NB4 (cell line): Measurements from ENCODE around the gene PDZK1IP1.

ENCODE experiments used
- MYC ChIP-seq: IDR thresholded peaks from 2 replicates; pipeline ENCODE4 v1.6.1; 2011; ENCODE audit warnings: low read depth, low read length
- POLR2A ChIP-seq: IDR thresholded peaks from 2 replicates; pipeline ENCODE4 v1.6.1; 2011; ENCODE audit warnings: mild to moderate bottlenecking; ENCODE audit not compliant: insufficient read length; ENCODE audit errors: extremely low read depth
- TF ChIP-seq, protein P1 (sequence below): IDR thresholded peaks from one replicate; pipeline ENCODE4 v1.5.1; 2012; ENCODE audit warnings: low read depth, low read length
- TF ChIP-seq, protein P2 (sequence below): IDR thresholded peaks from 2 replicates; pipeline ENCODE4 v1.6.1; 2011; ENCODE audit warnings: low read depth, low read length

DNA sequence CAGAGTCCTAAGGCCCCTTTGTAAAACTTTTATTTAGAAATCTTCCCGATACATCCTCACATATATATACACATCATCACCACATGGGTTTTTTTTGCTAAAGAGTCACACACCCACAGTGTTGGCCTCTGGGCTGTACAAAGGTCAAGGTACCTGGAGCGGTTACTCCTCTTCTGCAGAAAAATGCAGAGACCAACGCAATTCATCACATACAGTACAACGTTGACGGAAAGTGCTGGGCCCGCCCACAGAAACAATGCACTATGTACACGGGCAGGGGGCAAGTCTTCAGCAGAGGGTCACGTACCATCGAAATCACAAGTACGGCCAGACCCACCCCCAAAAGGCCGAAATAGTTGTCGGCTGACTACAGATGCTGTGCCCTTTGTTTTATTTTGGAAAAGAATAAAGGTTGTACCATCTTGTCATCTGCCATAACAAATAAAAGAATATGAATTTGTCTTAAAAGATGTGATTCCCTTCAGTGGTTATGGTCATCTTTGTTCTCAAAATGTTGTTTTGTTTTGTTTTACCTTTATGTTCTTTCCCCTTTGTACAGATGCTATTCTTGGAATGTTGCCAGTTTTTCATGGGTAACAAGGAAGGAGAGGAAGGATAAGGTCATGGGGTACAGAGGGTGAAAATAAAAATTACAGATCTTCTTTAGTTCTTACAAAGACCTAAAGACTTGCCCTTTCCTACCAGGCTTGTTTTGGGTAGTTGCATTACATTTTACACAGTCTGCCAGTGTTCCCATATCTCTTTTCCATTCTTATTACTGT is 26.6 kb upstream of the PDZK1IP1 start:
- TF ChIP-seq POLR2A (no peak), MYC (no peak)
- TF ChIP-seq, protein P1, sequence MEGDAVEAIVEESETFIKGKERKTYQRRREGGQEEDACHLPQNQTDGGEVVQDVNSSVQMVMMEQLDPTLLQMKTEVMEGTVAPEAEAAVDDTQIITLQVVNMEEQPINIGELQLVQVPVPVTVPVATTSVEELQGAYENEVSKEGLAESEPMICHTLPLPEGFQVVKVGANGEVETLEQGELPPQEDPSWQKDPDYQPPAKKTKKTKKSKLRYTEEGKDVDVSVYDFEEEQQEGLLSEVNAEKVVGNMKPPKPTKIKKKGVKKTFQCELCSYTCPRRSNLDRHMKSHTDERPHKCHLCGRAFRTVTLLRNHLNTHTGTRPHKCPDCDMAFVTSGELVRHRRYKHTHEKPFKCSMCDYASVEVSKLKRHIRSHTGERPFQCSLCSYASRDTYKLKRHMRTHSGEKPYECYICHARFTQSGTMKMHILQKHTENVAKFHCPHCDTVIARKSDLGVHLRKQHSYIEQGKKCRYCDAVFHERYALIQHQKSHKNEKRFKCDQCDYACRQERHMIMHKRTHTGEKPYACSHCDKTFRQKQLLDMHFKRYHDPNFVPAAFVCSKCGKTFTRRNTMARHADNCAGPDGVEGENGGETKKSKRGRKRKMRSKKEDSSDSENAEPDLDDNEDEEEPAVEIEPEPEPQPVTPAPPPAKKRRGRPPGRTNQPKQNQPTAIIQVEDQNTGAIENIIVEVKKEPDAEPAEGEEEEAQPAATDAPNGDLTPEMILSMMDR, result no peak
- TF ChIP-seq, protein P2, sequence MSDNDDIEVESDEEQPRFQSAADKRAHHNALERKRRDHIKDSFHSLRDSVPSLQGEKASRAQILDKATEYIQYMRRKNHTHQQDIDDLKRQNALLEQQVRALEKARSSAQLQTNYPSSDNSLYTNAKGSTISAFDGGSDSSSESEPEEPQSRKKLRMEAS, result no peak
